K562 (cell line): ENCODE data around the gene MGAT4B. TPM values are rescaled to one million over a fixed set of nuclear protein-coding genes. Genes with fewer than 3 reads are reported as not detected.
A peak's percentile ranks its signal among the peaks of the same experiment; 100 is the strongest.

Experiments used
- CHCHD3 ChIP-seq: fragments of 250-450 bp; sonication (Bioruptor Pico); IDR thresholded peaks from 2 replicates; pipeline ENCODE4 v2.1.2; 2022; ENCODE audit warnings: mild to moderate bottlenecking
- DNMT1 ChIP-seq: fragments of 450-650 bp; IDR thresholded peaks from 2 replicates; pipeline ENCODE4 v1.6.1; 2016; ENCODE audit warnings: antibody characterized with exemption, mild to moderate bottlenecking
- GATA2 ChIP-seq: sonication (generic); formaldehyde crosslinking; IDR thresholded peaks from 2 replicates; pipeline ENCODE4 v1.4.0; 2020; ENCODE audit warnings: mild to moderate bottlenecking, missing genetic modification reagents
- GTF2B ChIP-seq: IDR thresholded peaks from 2 replicates; pipeline ENCODE4 v1.6.1; 2011; ENCODE audit not compliant: insufficient read length; ENCODE audit errors: extremely low read depth
- HCFC1 ChIP-seq: IDR thresholded peaks from 2 replicates; pipeline ENCODE4 v1.6.1; 2012; ENCODE audit warnings: low read depth, low read length, improper control_type of control experiment
- HDAC2 ChIP-seq: fragments of 450-650 bp; IDR thresholded peaks from 2 replicates; pipeline ENCODE4 v1.6.1; 2016; ENCODE audit warnings: mild to moderate bottlenecking
- HNRNPH1 ChIP-seq: fragments of 200-400 bp; formaldehyde crosslinking; optimal IDR thresholded peaks from 2 replicates; pipeline ENCODE3; 2017; ENCODE audit warnings: low read depth, mild to moderate bottlenecking, low read length, moderate library complexity
- HOMEZ ChIP-seq: fragments of 250-450 bp; sonication (Bioruptor Pico); IDR thresholded peaks from 2 replicates; pipeline ENCODE4 v1.4.0; 2020; ENCODE audit warnings: mild to moderate bottlenecking, moderate library complexity
- MIER1 ChIP-seq: fragments of 450-650 bp; IDR thresholded peaks from 2 replicates; pipeline ENCODE4 v1.6.1; 2016; ENCODE audit warnings: antibody characterized with exemption, mild to moderate bottlenecking, low read depth
- PHTF2 ChIP-seq: fragments of 250-450 bp; sonication (Bioruptor Pico); IDR thresholded peaks from 2 replicates; pipeline ENCODE4 v1.5.0; 2021; ENCODE audit warnings: mild to moderate bottlenecking
- POLR3G ChIP-seq: IDR thresholded peaks from 2 replicates; pipeline ENCODE4 v1.6.1; 2011; ENCODE audit not compliant: insufficient read length, insufficient replicate concordance; ENCODE audit errors: extremely low read depth
- PTRF ChIP-seq: fragments of 450-650 bp; IDR thresholded peaks from 2 replicates; pipeline ENCODE4 v1.6.1; 2016; ENCODE audit warnings: mild to moderate bottlenecking, missing genetic modification characterization, missing compliant biosample characterization
- SFPQ ChIP-seq: fragments of 200-400 bp; formaldehyde crosslinking; IDR thresholded peaks from 2 replicates; pipeline ENCODE4 v1.6.1; 2017; ENCODE audit warnings: mild to moderate bottlenecking, low read depth, low read length, moderate library complexity
- SMARCA4 ChIP-seq: fragments of 450-650 bp; IDR thresholded peaks from 2 replicates; pipeline ENCODE4 v1.6.1; 2016
- SMARCC2 ChIP-seq: fragments of 450-650 bp; IDR thresholded peaks from 2 replicates; pipeline ENCODE4 v1.6.1; 2017; ENCODE audit warnings: antibody characterized with exemption, moderate library complexity, mild to moderate bottlenecking, low read depth
- TEAD4 ChIP-seq, 2 experiments: sonication (generic) in 1 of 2; formaldehyde crosslinking in 1 of 2; IDR thresholded peaks; 2 replicates each; pipeline versions ENCODE4 v1.6.1 to v1.8.0; 2012 to 2022; ENCODE audit warnings: borderline replicate concordance in 1 of 2, inconsistent platforms in 1 of 2, low read length in 1 of 2, mild to moderate bottlenecking in 1 of 2, missing genetic modification reagents in 1 of 2
- TSC22D4 ChIP-seq: fragments of 450-650 bp; IDR thresholded peaks from 2 replicates; pipeline ENCODE4 v1.6.1; 2016; ENCODE audit warnings: missing genetic modification characterization, missing biosample characterization, control low read depth
- ZBED1 ChIP-seq: IDR thresholded peaks from 2 replicates; pipeline ENCODE4 v1.6.1; 2014
- ZHX1 ChIP-seq: fragments of 150-350 bp; conservative IDR thresholded peaks from 2 replicates; pipeline ENCODE4 v1.6.1; 2014; ENCODE audit warnings: low read length
- ZNF121 ChIP-seq: sonication (generic); formaldehyde crosslinking; conservative IDR thresholded peaks from 2 replicates; pipeline ENCODE4 v1.8.0; 2022; ENCODE audit warnings: missing genetic modification reagents
- ZNF583 ChIP-seq: fragments of 250-450 bp; sonication (Bioruptor Pico); IDR thresholded peaks from 2 replicates; pipeline ENCODE4 v1.4.0; 2020
- polyA plus RNA-seq, 8 experiments: library from polyadenylated mRNA; depleted of rRNA in 4 of 8; stranded (reverse) in 5 of 8; unstranded in 3 of 8; fragments of >200 nt; fragmentation: Nextera tagmentation in 2 of 8; fragmentation: Illumina TruSeq in 1 of 8; extraction: Ambion mirVana in 2 of 8; extraction: Trizol in 1 of 8; gene quantifications; 2 replicates each; pipeline versions ENCODE4 v1.2.1 to v1.2.3, GENCODE V29; 2011 to 2014; ENCODE audit warnings: inconsistent platforms in 1 of 8, missing spikeins in 1 of 8
- total RNA-seq, 7 experiments: library from RNA; depleted of rRNA in 6 of 7; stranded (reverse); fragments of >200 nt in 6 of 7; fragmentation: Illumina TruSeq in 2 of 7; extraction: Trizol in 2 of 7; gene quantifications; 2 replicates each; pipeline versions ENCODE4 v1.2.1 to v1.2.3, GENCODE V29; 2011 to 2021; ENCODE audit warnings: low replicate concordance in 1 of 7

The MGAT4B gene
- total and polyA plus RNA-seq, 9 of the 15 experiments (the other 6 are each of a cell fraction or from before 2014, with no cell fraction given), result 0.34 to 133 (median 75.4) TPM

- TF ChIP-seq PHTF2 (no peak), ZHX1 (no peak), HDAC2 (0 out of 2 replicates have a peak, but pooled peaks have one; percentile 55), ZBED1 (0 out of 2 replicates have a peak, but pooled peaks have one; percentile 45), HNRNPH1 (no peak), SMARCC2 (peak; percentile 27; the same call in 1 of the 2 replicates), CHCHD3 (no peak), POLR3G (no peak), ZNF583 (CRISPR knock-in tag) (no peak; the same call in 1 of the 2 replicates), MIER1 (no peak), SMARCA4 (peak; percentile 63), HOMEZ (CRISPR knock-in tag) (no peak), GTF2B (no peak), TEAD4 (IDR thresholded peaks at IDR 0.05; ENCODE audit: low read length) (no peak), TEAD4 (CRISPR knock-in tag; IDR thresholded peaks at IDR 0.05; ENCODE audit: borderline replicate concordance) (no peak), TSC22D4 (tag) (no peak), GATA2 (CRISPR knock-in tag) (no peak), HCFC1 (peak; percentile 53; the same call in 1 of the 2 replicates), DNMT1 (no peak), ZNF121 (no peak), SFPQ (no peak), PTRF (no peak)
Observed at GRCh38 chr5:179820483-179821297, 14.0 kb upstream of the MGAT4B start, which contains the start of gene SQSTM1 (continued).
